Thyroid gland (tissue), 4 donors: ENCODE results near the gene NSMCE4A. TPM values are rescaled to one million over a fixed set of nuclear protein-coding genes. Genes with fewer than 3 reads are reported as not detected.
A peak's percentile ranks its signal among the peaks of the same experiment; 100 is the strongest.
"Not testable (repeated sequence)": the region's sequence is repeated elsewhere in the genome, so short reads cannot be mapped to it uniquely, and the experiment has no call there.

Experiments
- DNase-seq, 2 donors: peaks; one replicate each; pipeline ENCODE4 v3.0.0-alpha.2; 2019
- H3K27ac ChIP-seq, 3 donors: fragments of 200-600 bp; sonication (generic); 1 replicate in 2 of 3; 2 replicates in 1 of 3; pipeline ENCODE4 v1.5.1; 2016 to 2019; ENCODE audit warnings: mild to moderate bottlenecking in 1 of 3, moderate library complexity in 1 of 3
- H3K27me3 ChIP-seq: fragments of 200-600 bp; sonication (generic); one replicate; pipeline ENCODE4 v1.5.1; 2019
- H3K36me3 ChIP-seq, 2 donors: fragments of 200-600 bp; sonication (generic); one replicate each; pipeline ENCODE4 v1.5.1; 2016 to 2019
- H3K4me1 ChIP-seq, 2 donors: fragments of 200-600 bp; sonication (generic); one replicate each; pipeline ENCODE4 v1.5.1; 2017 to 2019
- H3K4me3 ChIP-seq, 3 donors: fragments of 200-600 bp; sonication (generic); replicated peaks in 1 of 3; 1 replicate in 2 of 3; 2 replicates in 1 of 3; pipeline ENCODE4 v1.5.1; 2016; ENCODE audit warnings: mild to moderate bottlenecking in 1 of 3
- H3K9me3 ChIP-seq: fragments of 200-600 bp; sonication (generic); one replicate; pipeline ENCODE4 v1.5.1; 2017
- CTCF ChIP-seq, 6 experiments: fragments of 200-600 bp in 3 of 6; fragments of 450-650 bp in 3 of 6; sonication (generic) in 3 of 6; IDR thresholded peaks; one replicate each; pipeline ENCODE4 v1.5.1; 2016 to 2019; ENCODE audit warnings: antibody characterized with exemption in 6 of 6, mild to moderate bottlenecking in 2 of 6, inconsistent platforms in 1 of 6, moderate library complexity in 1 of 6
- POLR2A ChIP-seq, 2 donors: fragments of 450-650 bp; IDR thresholded peaks; one replicate each; pipeline ENCODE4 v1.6.1; 2017; ENCODE audit warnings: antibody characterized with exemption in 2 of 2, mild to moderate bottlenecking in 2 of 2, moderate library complexity in 1 of 2
- WGBS, 2 donors: methylation state at CpG; one replicate each; pipeline ENCODE4 v1.1.5; 2017; 5-methylcytosine and 5-hydroxymethylcytosine counted together
- intact Hi-C: fragments of 100-400 bp; cut with DNase I; formaldehyde crosslinking; loops from one replicate; pipeline ENCODE4 v1.15.1; 2023
- total RNA-seq, 4 donors: library from RNA; depleted of rRNA; stranded (reverse); fragments of >200 nt; gene quantifications; one replicate each; pipeline ENCODE4 v1.2.3, GENCODE V29; 2016

NSMCE4A gene
- total RNA-seq, 4 donors from 2014 or later: 73.1 to 133 (median 111) TPM

DNA sequence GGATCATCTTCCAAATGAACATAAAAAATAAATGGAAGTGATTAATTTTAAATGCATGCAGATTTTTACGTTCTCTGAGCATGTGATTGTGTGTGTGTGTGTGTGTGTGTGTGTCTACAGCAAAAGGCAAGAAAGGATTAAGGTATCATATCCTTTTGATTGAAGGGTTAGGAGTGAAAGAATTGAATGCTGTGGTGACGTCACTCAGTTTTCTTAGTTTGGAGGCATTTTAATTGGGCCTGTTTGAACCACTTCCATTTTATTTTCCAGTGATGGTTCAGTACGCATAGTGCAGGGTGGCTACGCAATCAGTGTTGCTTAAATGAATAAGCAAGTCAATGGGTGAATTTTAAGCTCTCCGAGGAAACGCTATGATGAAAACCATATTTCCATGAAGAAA lies 45.2 kb upstream of the NSMCE4A start:
- Histone ChIP-seq H3K27ac (peak overlapping the region; percentile 97 to 100 (median 99)), H3K4me3 (peak overlapping the region in 2 of 3 donors; percentile 15), H3K27me3 (no peaks in the 10 kb centered on the region), H3K36me3 (no peaks in the 10 kb centered on the region), H3K9me3 (no peaks in the 10 kb centered on the region), H3K4me1 (peaks cover 19 to 32% of the 10 kb centered on the region in 2 donors)
- TF ChIP-seq CTCF (IDR thresholded peaks at IDR 0.05) (no peak), POLR2A (IDR thresholded peaks at IDR 0.05) (no peak)
- intact Hi-C loops: no loop called here
- DNase-seq: no peak
- 85 to 87% methylated on average over 6 of the region's 6 CpGs for WGBS, 2 donors

DNA sequence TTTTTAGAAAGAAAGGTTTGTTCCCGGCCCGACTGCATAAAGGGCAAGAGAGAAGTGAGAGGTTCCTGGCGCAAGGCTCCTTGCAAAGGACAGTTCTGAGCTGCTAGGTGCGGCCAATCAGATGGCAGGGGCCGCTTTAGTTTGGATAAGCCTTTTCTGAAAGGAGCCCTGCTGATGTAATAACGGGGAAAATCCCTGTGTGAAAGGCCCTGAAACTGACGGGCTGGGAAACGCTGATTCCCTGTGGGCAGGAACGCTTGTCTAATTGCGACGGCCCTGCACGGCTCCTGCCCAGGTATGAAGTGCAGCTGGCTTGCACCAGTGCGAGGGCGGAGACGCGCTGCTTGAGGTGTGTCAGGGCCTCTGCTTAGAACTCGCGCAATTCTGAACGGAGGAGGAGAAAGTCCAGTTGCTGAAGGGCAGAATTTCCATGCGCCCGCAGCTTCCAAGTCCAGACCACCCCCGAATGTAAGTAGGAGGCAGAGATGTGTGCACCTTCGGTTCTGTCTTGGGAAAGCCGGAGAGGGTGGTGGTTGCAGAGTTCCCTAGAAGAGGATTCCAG lies 44.5 kb upstream of the NSMCE4A start:
- Histone ChIP-seq H3K4me3 (peak overlapping the region in 2 of 3 donors; percentile 15 to 17), H3K9me3 (no peaks in the 10 kb centered on the region), H3K27me3 (no peaks in the 10 kb centered on the region), H3K4me1 (peaks cover 21 to 30% of the 10 kb centered on the region in 2 donors), H3K27ac (peak overlapping the region; percentile 97 to 100 (median 99)), H3K36me3 (no peaks in the 10 kb centered on the region)
- DNase-seq: peak; percentile 96
- 21 to 32% methylated on average over 8 to 20 of the region's 24 CpGs for WGBS, 2 donors
- peak; percentile 71 to 97 for TF ChIP-seq POLR2A (IDR thresholded peaks at IDR 0.05)
- no peak for TF ChIP-seq CTCF (IDR thresholded peaks at IDR 0.05)
- intact Hi-C loops: no loop called here

DNA sequence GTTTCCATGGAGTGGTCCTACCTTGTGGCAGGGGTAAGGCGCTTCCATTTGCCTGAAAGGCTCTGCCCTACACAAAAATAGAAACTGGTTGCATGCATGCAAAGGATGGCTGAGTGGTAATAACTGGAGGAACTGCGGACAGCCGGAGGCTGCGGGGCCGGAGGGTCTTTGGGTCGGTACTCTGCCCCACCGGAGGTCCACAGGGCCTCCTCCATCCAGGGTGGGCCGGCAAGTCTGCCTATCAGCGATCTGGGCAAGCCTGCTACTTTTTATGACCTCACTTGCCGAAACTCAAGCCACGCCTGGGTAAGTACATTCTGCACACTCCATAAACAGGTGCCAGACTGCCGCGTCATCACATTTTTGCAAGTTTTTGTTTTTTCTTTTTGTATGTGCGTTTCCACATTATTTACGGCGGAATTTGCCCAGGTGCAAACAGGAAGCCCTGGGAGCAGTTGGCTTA lies 44.0 kb upstream of the NSMCE4A start:
- Histone ChIP-seq H3K36me3 (no peaks in the 10 kb centered on the region), H3K27ac (peak overlapping the region; percentile 97 to 100 (median 99)), H3K27me3 (no peaks in the 10 kb centered on the region), H3K4me1 (peaks cover 22 to 32% of the 10 kb centered on the region in 2 donors), H3K9me3 (no peaks in the 10 kb centered on the region), H3K4me3 (peak overlapping the region in 1 of 3 donors; percentile 17)
- intact Hi-C loops: no loop called here
- WGBS, 2 donors: 39 to 43% methylated on average over 15 to 16 of the region's 16 CpGs
- DNase-seq: peak; percentile 81 to 85
- no peak for TF ChIP-seq POLR2A (IDR thresholded peaks at IDR 0.05)

DNA sequence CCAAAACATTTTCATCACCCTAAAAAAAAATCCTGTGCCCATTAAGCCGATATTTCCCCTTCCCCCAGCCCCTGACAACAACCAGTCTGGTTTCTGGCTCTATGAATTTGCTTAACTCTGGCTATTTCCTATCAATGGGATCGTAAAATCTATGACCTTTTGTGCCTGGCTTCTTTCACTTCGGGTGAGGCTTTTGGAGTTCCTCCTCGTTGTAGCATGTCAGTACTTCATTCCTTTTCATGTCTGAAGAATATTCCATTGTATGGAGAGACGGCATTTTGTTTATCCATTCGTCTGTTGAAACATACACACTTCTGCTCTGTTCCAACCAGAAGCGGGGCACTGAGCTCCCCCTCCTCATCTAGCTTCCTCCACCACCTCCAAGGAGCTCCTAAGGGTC lies 43.5 kb upstream of the NSMCE4A start:
- intact Hi-C loops: no loop called here
- Histone ChIP-seq H3K27me3 (no peaks in the 10 kb centered on the region), H3K4me1 (peaks cover 22 to 32% of the 10 kb centered on the region in 2 donors), H3K36me3 (no peaks in the 10 kb centered on the region), H3K4me3 (no peak overlapping the region), H3K27ac (peak overlapping the region; percentile 97 to 100 (median 99)), H3K9me3 (no peaks in the 10 kb centered on the region)
- WGBS, 2 donors: 48 to 55% methylated on average over 7 of the region's 7 CpGs
- DNase-seq: no peak
- TF ChIP-seq CTCF (IDR thresholded peaks at IDR 0.05) (no peak), POLR2A (IDR thresholded peaks at IDR 0.05) (no peak)

GRCh38 chr10:122017926-122018325 lies 42.9 kb upstream of the NSMCE4A start:
- WGBS, 2 donors: 75 to 82% methylated on average over 4 of the region's 4 CpGs
- H3K27me3 ChIP-seq, intact Hi-C loops, H3K9me3 ChIP-seq, H3K4me3 ChIP-seq, DNase-seq, H3K36me3 ChIP-seq: not testable (repeated sequence)
- peak overlapping the region; percentile 97 to 100 (median 99) for H3K27ac ChIP-seq
- peaks cover 27 to 36% of the 10 kb centered on the region in 2 donors for H3K4me1 ChIP-seq

- Histone ChIP-seq H3K4me3 (no peak overlapping the region), H3K27me3 (no peaks in the 10 kb centered on the region), H3K4me1 (peaks cover 22 to 24% of the 10 kb centered on the region in 2 donors), H3K27ac (peak overlapping the region; percentile 11 to 44 (median 30)), H3K36me3 (no peaks in the 10 kb centered on the region), H3K9me3 (no peaks in the 10 kb centered on the region)
- TF ChIP-seq CTCF (IDR thresholded peaks at IDR 0.05): no peak
- intact Hi-C loops: no loop called here
- 42 to 52% methylated on average over 3 of the region's 3 CpGs for WGBS, 2 donors
- DNase-seq: peak in 1 of 2 donors; percentile 20
Observed at GRCh38 chr10:122014652-122015248, 39.7 kb upstream of the NSMCE4A start.
